H1 (cell line): ENCODE data around the gene PTDSS2. TPM values are rescaled to one million over a fixed set of nuclear protein-coding genes. Genes with fewer than 3 reads are reported as not detected.

ENCODE experiments used
- ATF2 ChIP-seq: IDR thresholded peaks from 2 replicates; pipeline ENCODE4 v1.6.1; 2012; ENCODE audit warnings: low read length, inconsistent platforms
- CBX5 ChIP-seq: fragments of 300-800, 300-1000 bp; sonication (generic); IDR thresholded peaks from 2 replicates; pipeline ENCODE4 v1.7.1; 2016; ENCODE audit warnings: antibody characterized with exemption, low read length, low read depth
- CHD7 ChIP-seq: fragments of 300-600 bp; sonication (generic); IDR thresholded peaks from 2 replicates; pipeline ENCODE4 v1.7.1; 2012; ENCODE audit warnings: low read length, moderate library complexity, mild to moderate bottlenecking, inconsistent platforms; ENCODE audit not compliant: insufficient replicate concordance
- FOSL1 ChIP-seq: IDR thresholded peaks from 2 replicates; pipeline ENCODE4 v1.6.1; 2011; ENCODE audit warnings: mild to moderate bottlenecking, low read depth, low read length, moderate library complexity; ENCODE audit not compliant: insufficient read depth
- GABPA ChIP-seq: IDR thresholded peaks from 2 replicates; pipeline ENCODE4 v1.6.1; 2011; ENCODE audit warnings: mild to moderate bottlenecking, low read length, moderate library complexity, borderline replicate concordance; ENCODE audit not compliant: insufficient read depth
- MAFK ChIP-seq: IDR thresholded peaks from 2 replicates; pipeline ENCODE4 v1.6.1; 2012; ENCODE audit warnings: low read depth, mild to moderate bottlenecking, improper control_type of control experiment, low read length
- SAP30 ChIP-seq: fragments of 300-600 bp; sonication (generic); IDR thresholded peaks from 2 replicates; pipeline ENCODE4 v1.7.1; 2012; ENCODE audit warnings: low read length, moderate library complexity, mild to moderate bottlenecking, inconsistent platforms; ENCODE audit not compliant: insufficient read depth, insufficient replicate concordance
- YY1 ChIP-seq: IDR thresholded peaks from 2 replicates; pipeline ENCODE4 v1.6.1; 2011; ENCODE audit warnings: low read depth, mild to moderate bottlenecking, low read length
- polyA plus RNA-seq, 7 experiments: library from polyadenylated mRNA; depleted of rRNA in 3 of 7; stranded (reverse) in 5 of 7; unstranded in 2 of 7; fragments of >200 nt in 5 of 7; fragments of 200-250 nt in 2 of 7; gene quantifications; 1 replicate in 5 of 7; 2 replicates in 1 of 7; 4 replicates in 1 of 7; pipeline versions ENCODE4 v1.2.1 to v1.2.3, GENCODE V29; 2011 to 2013; ENCODE audit warnings: missing spikeins in 2 of 7, mixed read lengths in 2 of 7
- total RNA-seq: library from RNA; stranded (reverse); fragmentation: NEBNext Ultra II Directional; extraction: Animal tissue kit (Norgen Biotek cat#: 25700); gene quantifications from 2 replicates; pipeline ENCODE4 v1.2.1, GENCODE V29; 2021

The PTDSS2 gene
- total and polyA plus RNA-seq, 2 of the 8 experiments (the other 6 are each of a cell fraction or from before 2014, with no cell fraction given): 48.7 to 68.2 TPM

- TF ChIP-seq GABPA (no peak), MAFK (no peak), ATF2 (no peak), CHD7 (no peak), CBX5 (no peak), YY1 (no peak), FOSL1 (no peak), SAP30 (no peak)
These were observed 34.5 kb downstream of the PTDSS2 start (continued) for GRCh38 chr11:484616-485015.
